ENCODE data around the gene COX10. TPM values are rescaled to one million over a fixed set of nuclear protein-coding genes. Genes with fewer than 3 reads are reported as not detected.

The COX10 gene
- polyA plus RNA-seq, 1 experiment = 12.9 TPM

DNA sequence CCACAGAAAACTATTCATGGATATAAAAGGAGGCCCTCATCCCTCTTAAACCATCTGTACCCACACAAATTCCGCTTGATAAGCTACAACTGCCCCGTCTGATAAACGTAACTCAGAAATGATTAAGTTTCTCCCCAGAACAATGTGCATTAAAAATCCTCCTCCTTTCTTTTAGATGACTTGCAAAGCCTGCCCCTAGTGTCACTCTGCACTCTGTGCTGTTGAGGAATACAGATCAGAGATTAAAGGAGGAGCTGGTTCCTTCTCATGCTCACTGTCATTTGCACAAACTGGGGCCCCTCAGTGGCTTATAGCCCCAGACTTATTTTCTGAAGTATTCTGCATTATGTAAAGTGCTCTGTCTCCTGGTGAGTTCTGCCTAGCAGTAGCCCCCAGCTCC, 134.1 kb downstream of the COX10 start:
- Histone ChIP-seq H3K27ac (ENCODE audit: low read depth, low read length) (no peak overlapping the region), H3K27me3 (ENCODE audit: control insufficient read depth, insufficient read depth, low read length) (no peaks in the 10 kb centered on the region), H3K4me3 (ENCODE audit: low read depth, low read length) (no peak overlapping the region), H3K9me3 (ENCODE audit: control insufficient read depth, insufficient read depth, low read length) (no peaks in the 10 kb centered on the region; the same call in 1 of the 2 replicates)
- ChIA-PET CTCF (interaction anchor here (0.7 to 1.4 kb wide), 3 partner anchors 72 to 609 kb away, joined by 3 read pairs; no protein-coding TSS in a partner anchor), POLR2A (no interaction called here)
- TF ChIP-seq, protein P1, sequence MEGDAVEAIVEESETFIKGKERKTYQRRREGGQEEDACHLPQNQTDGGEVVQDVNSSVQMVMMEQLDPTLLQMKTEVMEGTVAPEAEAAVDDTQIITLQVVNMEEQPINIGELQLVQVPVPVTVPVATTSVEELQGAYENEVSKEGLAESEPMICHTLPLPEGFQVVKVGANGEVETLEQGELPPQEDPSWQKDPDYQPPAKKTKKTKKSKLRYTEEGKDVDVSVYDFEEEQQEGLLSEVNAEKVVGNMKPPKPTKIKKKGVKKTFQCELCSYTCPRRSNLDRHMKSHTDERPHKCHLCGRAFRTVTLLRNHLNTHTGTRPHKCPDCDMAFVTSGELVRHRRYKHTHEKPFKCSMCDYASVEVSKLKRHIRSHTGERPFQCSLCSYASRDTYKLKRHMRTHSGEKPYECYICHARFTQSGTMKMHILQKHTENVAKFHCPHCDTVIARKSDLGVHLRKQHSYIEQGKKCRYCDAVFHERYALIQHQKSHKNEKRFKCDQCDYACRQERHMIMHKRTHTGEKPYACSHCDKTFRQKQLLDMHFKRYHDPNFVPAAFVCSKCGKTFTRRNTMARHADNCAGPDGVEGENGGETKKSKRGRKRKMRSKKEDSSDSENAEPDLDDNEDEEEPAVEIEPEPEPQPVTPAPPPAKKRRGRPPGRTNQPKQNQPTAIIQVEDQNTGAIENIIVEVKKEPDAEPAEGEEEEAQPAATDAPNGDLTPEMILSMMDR (IDR thresholded peaks at IDR 0.05; ENCODE audit: low read depth, low read length) = peak; percentile 45
- DNase-seq (ENCODE audit: low read depth, low spot score) = no peak

GRCh38 chr17:14204084-14204483, 134.8 kb downstream of the COX10 start:
- H3K4me3 ChIP-seq (ENCODE audit: low read depth, low read length) = no peak overlapping the region
- no peak for DNase-seq (ENCODE audit: low read depth, low spot score)
- no peak overlapping the region for H3K27ac ChIP-seq (ENCODE audit: low read depth, low read length)
- H3K9me3 ChIP-seq (ENCODE audit: control insufficient read depth, insufficient read depth, low read length) = no peaks in the 10 kb centered on the region; the same call in 1 of the 2 replicates
- H3K27me3 ChIP-seq (ENCODE audit: control insufficient read depth, insufficient read depth, low read length) = no peaks in the 10 kb centered on the region
- CTCF ChIA-PET = interaction anchor here (0.7 to 1.4 kb wide), 2 partner anchors 73 to 141 kb away, joined by 3 read pairs; no protein-coding TSS in a partner anchor
- POLR2A ChIA-PET = no interaction called here
- TF ChIP-seq, protein P1 (IDR thresholded peaks at IDR 0.05; ENCODE audit: low read depth, low read length) = no peak

DNA sequence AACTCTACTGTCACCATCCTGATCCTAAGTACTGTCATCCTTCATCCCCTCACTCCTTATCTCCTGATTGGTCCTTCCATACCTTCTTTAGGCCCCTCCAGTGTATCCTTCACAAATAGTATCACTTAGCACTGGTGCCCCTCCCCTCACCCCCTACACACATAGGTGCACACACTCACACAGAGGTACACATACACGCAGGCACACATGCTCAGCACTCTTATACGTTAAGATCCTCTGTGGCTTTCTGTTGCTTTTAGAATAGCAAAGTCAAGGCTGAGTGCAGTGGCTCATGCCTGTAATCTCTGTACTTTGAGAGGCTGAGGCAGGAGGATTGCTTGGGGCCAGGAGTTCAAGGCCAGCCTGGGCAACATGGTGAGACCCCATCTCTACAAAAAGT, 135.2 kb downstream of the COX10 start:
- no peaks in the 10 kb centered on the region for H3K27me3 ChIP-seq (ENCODE audit: control insufficient read depth, insufficient read depth, low read length)
- H3K9me3 ChIP-seq (ENCODE audit: control insufficient read depth, insufficient read depth, low read length) = no peaks in the 10 kb centered on the region; the same call in 1 of the 2 replicates
- CTCF ChIA-PET = no interaction called here
- POLR2A ChIA-PET = no interaction called here
- DNase-seq (ENCODE audit: low read depth, low spot score) = no peak
- TF ChIP-seq, protein P1 (IDR thresholded peaks at IDR 0.05; ENCODE audit: low read depth, low read length) = no peak
- H3K4me3 ChIP-seq (ENCODE audit: low read depth, low read length) = no peak overlapping the region
- no peak overlapping the region for H3K27ac ChIP-seq (ENCODE audit: low read depth, low read length)

DNA sequence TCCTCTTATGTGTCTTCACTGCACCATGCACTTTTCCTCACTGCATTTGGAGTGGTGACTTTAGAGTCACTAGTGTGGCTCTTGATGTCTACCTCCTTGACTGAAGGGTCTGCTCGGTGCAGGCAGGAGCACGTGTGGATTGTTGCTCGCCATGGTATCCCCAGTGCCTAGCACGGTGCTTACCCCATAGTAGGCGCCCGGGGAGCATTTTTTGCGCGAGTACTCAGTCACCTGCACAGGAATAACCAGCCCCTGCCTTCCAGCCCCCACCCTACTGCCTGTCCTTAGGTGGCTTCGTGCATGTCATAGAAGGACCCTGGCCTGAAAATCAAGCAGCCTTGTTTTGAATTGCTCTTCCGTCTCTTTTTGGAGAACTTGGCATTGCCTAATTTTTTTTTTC, 136.1 kb downstream of the COX10 start:
- POLR2A ChIA-PET = no interaction called here
- CTCF ChIA-PET = no interaction called here
- Histone ChIP-seq H3K27me3 (ENCODE audit: control insufficient read depth, insufficient read depth, low read length) (no peaks in the 10 kb centered on the region), H3K4me3 (ENCODE audit: low read depth, low read length) (no peak overlapping the region), H3K9me3 (ENCODE audit: control insufficient read depth, insufficient read depth, low read length) (no peaks in the 10 kb centered on the region; the same call in 1 of the 2 replicates), H3K27ac (ENCODE audit: low read depth, low read length) (no peak overlapping the region)
- DNase-seq (ENCODE audit: low read depth, low spot score) = no peak
- TF ChIP-seq, protein P1 (IDR thresholded peaks at IDR 0.05; ENCODE audit: low read depth, low read length) = no peak

DNA sequence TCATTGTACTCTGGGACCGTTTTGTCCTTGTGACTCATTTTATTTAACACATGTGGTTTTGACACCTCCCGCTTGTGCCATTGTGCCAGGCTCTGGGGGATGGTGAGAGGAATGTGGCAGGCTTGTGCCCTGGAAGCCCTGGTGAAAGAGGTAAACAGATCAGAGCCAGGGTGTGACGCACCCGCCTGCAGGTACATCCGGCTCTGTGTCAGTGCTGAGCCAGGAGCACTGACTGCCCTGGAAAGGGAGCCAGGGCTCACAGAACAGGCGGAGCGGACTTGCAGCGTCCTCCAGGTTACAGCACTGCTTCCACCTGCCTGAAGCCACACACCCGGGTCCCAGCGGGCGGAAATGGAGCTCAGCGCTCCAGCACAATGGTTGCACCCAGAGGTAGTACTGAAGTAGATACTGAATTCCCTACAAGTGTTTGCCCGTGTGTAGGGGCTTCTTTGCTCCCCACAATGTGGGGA, 136.7 kb downstream of the COX10 start:
- DNase-seq (ENCODE audit: low read depth, low spot score) = no peak
- POLR2A ChIA-PET = no interaction called here
- no peak overlapping the region for H3K4me3 ChIP-seq (ENCODE audit: low read depth, low read length)

More for the DNA sequence above, 136.7 kb downstream of the COX10 start:
- CTCF ChIA-PET = interaction anchor here (0.9 kb wide), 1 partner anchor 92 kb away, joined by 3 read pairs; no protein-coding TSS in a partner anchor
- TF ChIP-seq, protein P1 (IDR thresholded peaks at IDR 0.05; ENCODE audit: low read depth, low read length) = no peak
- H3K27me3 ChIP-seq (ENCODE audit: control insufficient read depth, insufficient read depth, low read length) = no peaks in the 10 kb centered on the region
- H3K9me3 ChIP-seq (ENCODE audit: control insufficient read depth, insufficient read depth, low read length) = no peaks in the 10 kb centered on the region; the same call in 1 of the 2 replicates
- no peak overlapping the region for H3K27ac ChIP-seq (ENCODE audit: low read depth, low read length)
